ENCODE measurements around the gene SLC9B2.
"Not testable (repeated sequence)": the region's sequence is repeated elsewhere in the genome, so short reads cannot be mapped to it uniquely, and the experiment has no call there.

SLC9B2 gene

DNA sequence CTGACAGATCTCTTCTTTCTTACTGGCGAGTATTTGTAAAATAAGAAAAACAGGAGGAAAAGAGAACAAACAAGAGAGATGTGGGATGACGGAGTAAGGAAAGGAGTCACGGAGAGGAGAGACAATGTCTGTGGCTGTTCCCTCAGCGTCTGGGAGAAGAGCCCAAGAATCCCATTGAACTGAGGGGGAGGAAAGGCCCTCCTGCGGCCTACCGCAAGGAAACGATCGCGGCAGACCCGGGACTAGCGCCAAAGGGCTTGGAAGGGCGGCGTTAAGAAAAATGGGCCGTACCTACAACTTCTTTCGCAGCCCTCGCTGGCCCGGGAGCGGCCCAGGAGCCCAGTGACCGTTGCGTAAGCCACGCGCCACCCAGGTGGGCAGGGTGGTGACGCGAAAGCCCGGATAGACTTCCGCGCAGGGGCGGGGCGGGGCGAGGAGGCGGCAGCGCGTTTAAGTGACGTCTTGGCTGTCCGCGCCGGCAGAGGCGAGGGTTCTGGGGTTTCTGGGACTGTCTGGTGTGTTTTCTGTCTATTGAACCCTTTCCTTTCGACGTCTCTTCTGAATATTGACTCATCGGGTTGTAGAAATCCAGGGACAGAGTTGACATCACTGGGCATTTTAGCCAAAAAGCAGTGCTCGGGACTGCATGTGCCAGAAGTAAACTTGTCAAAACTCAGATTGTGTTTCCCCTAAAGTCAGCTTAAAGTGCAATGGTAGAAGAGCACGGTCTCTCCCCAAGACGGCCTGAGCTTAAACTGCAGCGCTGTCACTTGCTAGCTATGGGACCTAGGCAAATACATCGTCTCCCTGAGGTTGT lies 57.0 kb downstream of the SLC9B2 start, which contains the start of gene SLC9B1:
Gene SLC9B1 (minus strand): TSS at position 398 of the 817 bp plus-strand sequence. CDS start 27,994 bp downstream, outside the sequence.
- Mint-ChIP-seq H3K9me3 (no peaks in the 10 kb centered on the region), H3K27ac (peak within 1 kb of the TSS; percentile 98), H3K4me1 (ENCODE audit: low read depth) (peaks cover 18% of the 10 kb centered on the region), H3K36me3 (ENCODE audit: low read depth) (peaks cover 2% of the 10 kb centered on the region), H3K27me3 (ENCODE audit: low read depth) (no peaks in the 10 kb centered on the region), H3K4me3 (peak within 1 kb of the TSS; percentile 94)
- peak; percentile 95 for DNase-seq (ENCODE audit: low spot score)

- H3K4me1 Mint-ChIP-seq (ENCODE audit: low read depth) = peaks cover 19% of the 10 kb centered on the region
- H3K9me3 Mint-ChIP-seq = no peaks in the 10 kb centered on the region
- peak overlapping the region; percentile 94 for H3K4me3 Mint-ChIP-seq
- H3K27ac Mint-ChIP-seq = peak overlapping the region; percentile 98
- DNase-seq (ENCODE audit: low spot score) = no peak
- H3K27me3 Mint-ChIP-seq (ENCODE audit: low read depth) = no peaks in the 10 kb centered on the region
- peaks cover 2% of the 10 kb centered on the region for H3K36me3 Mint-ChIP-seq (ENCODE audit: low read depth)
Observed at GRCh38 chr4:103018391-103019307, 57.9 kb downstream of the SLC9B2 start.

DNA sequence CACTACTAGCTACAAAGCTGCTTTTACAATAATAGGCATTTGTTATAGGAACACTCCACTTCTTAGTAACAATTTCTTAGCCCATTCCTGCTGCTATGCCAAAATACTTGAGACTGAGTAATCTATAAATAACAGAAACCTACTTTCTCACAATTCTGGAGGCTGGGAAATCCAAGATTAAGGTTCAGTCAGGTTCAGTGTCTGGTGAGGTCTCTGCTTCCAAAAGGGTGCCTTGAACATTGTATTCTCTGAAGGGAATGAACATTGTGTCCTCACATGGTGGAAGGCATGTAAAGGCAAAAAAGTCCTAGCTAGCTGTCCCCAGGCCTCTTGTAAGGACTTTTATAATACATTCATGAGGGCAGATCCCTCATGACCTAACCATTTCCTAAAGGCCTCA lies 64.0 kb downstream of the SLC9B2 start:
- Mint-ChIP-seq H3K27me3 (ENCODE audit: low read depth) (no peaks in the 10 kb centered on the region), H3K27ac (no peak overlapping the region), H3K9me3 (no peaks in the 10 kb centered on the region), H3K4me1 (ENCODE audit: low read depth) (peaks cover 5% of the 10 kb centered on the region), H3K4me3 (no peak overlapping the region), H3K36me3 (ENCODE audit: low read depth) (no peaks in the 10 kb centered on the region)
- DNase-seq (ENCODE audit: low spot score) = no peak

DNA sequence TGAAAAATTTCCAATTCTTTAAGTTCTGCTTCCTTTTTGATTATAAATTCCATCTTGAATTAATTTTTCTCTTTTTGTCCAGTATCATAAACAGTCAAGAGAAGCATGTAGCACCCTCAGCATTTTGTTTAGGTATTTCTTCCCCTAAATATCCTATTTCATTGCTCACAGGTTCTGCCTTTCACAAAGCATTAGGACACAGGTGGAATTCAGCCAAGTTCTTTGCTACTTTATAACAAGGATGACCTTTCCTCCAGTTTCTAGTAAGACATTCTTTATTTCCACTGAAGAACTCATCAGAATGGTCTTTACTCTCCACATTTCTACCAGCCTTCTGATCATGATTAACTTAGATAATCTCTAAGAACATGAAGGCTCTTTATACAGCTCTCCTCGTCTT lies 64.5 kb downstream of the SLC9B2 start:
- Mint-ChIP-seq H3K4me3 (no peak overlapping the region), H3K4me1 (ENCODE audit: low read depth) (peaks cover 7% of the 10 kb centered on the region), H3K9me3 (no peaks in the 10 kb centered on the region), H3K36me3 (ENCODE audit: low read depth) (no peaks in the 10 kb centered on the region), H3K27me3 (ENCODE audit: low read depth) (no peaks in the 10 kb centered on the region), H3K27ac (no peak overlapping the region)
- no peak for DNase-seq (ENCODE audit: low spot score)

DNA sequence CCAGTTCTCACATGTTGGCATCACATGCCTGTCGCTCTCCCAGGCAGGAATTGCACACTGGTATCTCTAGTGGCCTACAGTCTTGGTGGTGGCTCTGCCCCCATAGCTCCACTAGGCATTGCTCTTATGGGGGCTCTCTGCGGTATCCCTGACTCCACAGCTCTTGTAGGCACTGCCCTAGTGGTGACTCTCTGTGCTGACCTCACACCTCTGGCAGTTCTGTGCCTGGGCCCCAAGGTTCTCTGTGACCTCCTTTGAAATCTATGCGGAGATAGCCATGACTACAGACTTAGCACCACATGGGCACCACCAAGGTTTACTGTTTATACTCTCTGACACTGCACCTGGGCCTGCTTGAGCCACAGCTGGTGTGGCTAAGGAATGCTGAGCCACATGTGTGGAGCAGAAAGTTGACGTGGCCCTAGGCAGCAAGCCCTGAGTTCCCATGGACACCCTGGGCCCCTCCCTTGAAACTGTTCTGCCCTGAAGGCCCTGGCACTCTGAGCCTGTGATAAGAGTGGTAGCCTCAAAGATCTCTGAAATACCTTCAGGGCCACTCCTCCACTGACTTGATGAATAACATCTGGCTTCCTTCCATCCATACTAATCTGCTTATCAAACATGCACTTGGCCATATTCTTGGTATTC lies 65.1 kb downstream of the SLC9B2 start:
- H3K9me3 Mint-ChIP-seq = no peaks in the 10 kb centered on the region
- H3K27me3 Mint-ChIP-seq (ENCODE audit: low read depth) = no peaks in the 10 kb centered on the region
- no peak overlapping the region for H3K27ac Mint-ChIP-seq
- H3K36me3 Mint-ChIP-seq (ENCODE audit: low read depth) = no peaks in the 10 kb centered on the region
- H3K4me3 Mint-ChIP-seq = no peak overlapping the region
- peaks cover 7% of the 10 kb centered on the region for H3K4me1 Mint-ChIP-seq (ENCODE audit: low read depth)
- DNase-seq (ENCODE audit: low spot score) = no peak

DNA sequence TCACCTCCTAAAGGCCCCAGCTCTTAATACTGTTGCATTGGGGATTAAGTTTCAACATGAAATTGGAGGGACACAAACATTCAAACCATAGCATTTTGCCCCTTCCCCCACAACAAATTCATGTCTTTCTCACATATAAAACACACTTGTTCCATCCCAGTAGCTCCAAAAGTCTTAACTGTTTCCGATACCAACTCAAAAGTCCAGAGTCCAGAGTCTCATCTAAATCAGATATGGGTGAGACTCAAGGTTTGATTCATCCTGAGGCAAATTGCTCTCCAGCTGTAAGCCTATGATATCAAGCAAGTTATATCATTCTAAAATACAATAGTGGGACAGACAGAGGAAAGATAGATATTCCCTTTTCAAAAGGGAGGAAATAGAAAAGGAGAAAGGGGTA lies 65.8 kb downstream of the SLC9B2 start:
- Mint-ChIP-seq H3K4me3 (no peak overlapping the region), H3K9me3 (no peaks in the 10 kb centered on the region)

DNA sequence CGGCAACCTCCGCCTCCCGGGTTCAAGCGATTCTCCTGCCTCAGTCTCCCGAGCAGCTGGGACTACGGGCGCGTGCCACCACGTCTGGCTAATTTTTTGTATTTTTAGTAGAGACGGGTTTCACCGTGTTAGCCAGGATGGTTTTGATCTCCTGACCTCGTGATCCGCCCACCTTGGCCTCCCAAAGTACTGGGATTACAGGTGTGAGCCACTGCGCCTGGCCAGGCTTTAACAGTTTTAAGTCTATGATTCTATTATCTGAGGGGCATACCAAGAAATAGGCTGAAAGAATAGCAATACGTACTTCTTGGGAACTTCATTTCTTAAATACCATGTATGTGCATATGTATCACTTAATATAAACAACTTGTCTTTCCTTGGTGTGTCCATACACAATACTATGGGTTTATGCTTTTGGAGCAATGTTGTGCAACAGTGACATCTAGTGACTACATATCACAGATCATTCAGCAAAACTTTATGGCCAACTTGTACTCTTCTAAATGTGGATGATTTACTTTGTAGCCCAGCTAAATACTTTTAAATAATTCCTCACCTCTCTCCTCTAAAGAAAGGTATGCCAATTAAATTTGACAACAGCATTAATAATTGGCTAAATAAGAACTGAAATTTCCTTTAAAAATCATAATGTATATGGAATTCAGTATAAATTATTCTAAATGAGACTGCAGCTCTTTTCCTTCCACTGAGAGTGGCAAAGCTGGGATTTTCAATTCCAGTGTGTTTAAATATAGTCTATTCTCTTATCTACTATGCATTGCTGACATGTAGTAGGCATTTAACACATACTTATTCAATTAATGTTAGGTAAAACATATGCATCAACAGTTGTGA lies 67.5 kb downstream of the SLC9B2 start:
- Mint-ChIP-seq H3K9me3 (no peaks in the 10 kb centered on the region), H3K27me3 (ENCODE audit: low read depth) (peaks cover 10% of the 10 kb centered on the region), H3K27ac (no peak overlapping the region), H3K4me3 (no peak overlapping the region), H3K36me3 (ENCODE audit: low read depth) (no peaks in the 10 kb centered on the region), H3K4me1 (ENCODE audit: low read depth) (peaks cover 7% of the 10 kb centered on the region)
- DNase-seq (ENCODE audit: low spot score) = no peak

More for the DNA sequence above, 65.8 kb downstream of the SLC9B2 start:
- Mint-ChIP-seq H3K27me3 (ENCODE audit: low read depth) (peaks cover 2% of the 10 kb centered on the region), H3K27ac (no peak overlapping the region), H3K4me1 (ENCODE audit: low read depth) (peaks cover 7% of the 10 kb centered on the region), H3K36me3 (ENCODE audit: low read depth) (no peaks in the 10 kb centered on the region)
- DNase-seq (ENCODE audit: low spot score) = no peak

GRCh38 chr4:103002551-103002950 lies 74.0 kb downstream of the SLC9B2 start:
- Mint-ChIP-seq H3K4me3 (no peak overlapping the region), H3K9me3 (peaks cover 32% of the 10 kb centered on the region), H3K27me3 (ENCODE audit: low read depth) (peaks cover 10% of the 10 kb centered on the region), H3K27ac (no peak overlapping the region), H3K4me1 (ENCODE audit: low read depth) (peaks cover 2% of the 10 kb centered on the region), H3K36me3 (ENCODE audit: low read depth) (peaks cover 9% of the 10 kb centered on the region)
- DNase-seq (ENCODE audit: low spot score) = no peak

DNA sequence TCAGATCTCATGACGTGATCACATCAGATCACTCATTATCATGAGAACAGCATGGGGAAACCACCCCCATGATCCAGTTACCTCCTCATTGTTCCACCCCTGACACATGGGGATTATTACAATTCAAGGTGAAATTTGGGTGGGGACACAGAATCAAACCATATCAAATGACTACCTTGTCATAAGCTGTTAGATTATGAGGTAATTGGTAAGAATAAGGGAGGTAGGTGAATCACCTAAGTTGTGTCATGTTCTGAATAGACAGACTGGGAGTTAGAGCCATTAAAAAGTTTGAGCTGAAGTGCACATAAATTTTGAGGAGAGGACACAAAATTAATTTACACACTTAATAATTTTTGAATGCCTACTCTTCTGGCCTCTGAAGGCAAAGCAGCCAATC lies 81.8 kb downstream of the SLC9B2 start:
- peaks cover 11% of the 10 kb centered on the region for H3K36me3 Mint-ChIP-seq (ENCODE audit: low read depth)
- H3K9me3 Mint-ChIP-seq = peaks cover 31% of the 10 kb centered on the region
- H3K4me1 Mint-ChIP-seq (ENCODE audit: low read depth) = peaks cover 3% of the 10 kb centered on the region
- H3K27me3 Mint-ChIP-seq (ENCODE audit: low read depth) = no peaks in the 10 kb centered on the region
- H3K4me3 Mint-ChIP-seq = no peak overlapping the region
- no peak for DNase-seq (ENCODE audit: low spot score)
- H3K27ac Mint-ChIP-seq = no peak overlapping the region

DNA sequence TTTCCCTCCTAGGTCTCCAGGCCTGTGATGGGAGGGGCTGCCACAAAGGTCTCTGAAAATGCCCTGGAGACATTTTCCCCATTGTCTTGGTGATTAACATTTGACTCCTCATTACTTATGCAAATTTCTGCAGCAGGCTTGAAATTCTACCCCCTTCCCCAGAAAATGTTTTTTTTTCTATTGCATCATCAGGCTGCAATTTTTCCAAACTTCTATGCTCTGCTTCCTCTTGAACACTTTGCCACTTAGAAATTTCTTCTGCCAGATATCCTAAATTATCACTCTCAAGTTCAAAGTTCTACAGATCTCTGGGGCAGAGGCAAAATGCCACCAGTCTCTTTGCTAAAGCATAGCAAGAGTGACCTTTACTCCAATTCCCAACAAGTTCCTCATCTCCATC lies 82.6 kb downstream of the SLC9B2 start:
- Mint-ChIP-seq H3K36me3 (ENCODE audit: low read depth) (peaks cover 11% of the 10 kb centered on the region), H3K9me3 (peaks cover 25% of the 10 kb centered on the region)
- not testable (repeated sequence) for H3K27ac Mint-ChIP-seq; H3K27me3 Mint-ChIP-seq (ENCODE audit: low read depth); H3K4me3 Mint-ChIP-seq; DNase-seq (ENCODE audit: low spot score); H3K4me1 Mint-ChIP-seq (ENCODE audit: low read depth)

- H3K4me3 Mint-ChIP-seq = peak overlapping the region; percentile 46
- H3K9me3 Mint-ChIP-seq = peaks cover 18% of the 10 kb centered on the region
- H3K27me3 Mint-ChIP-seq (ENCODE audit: low read depth) = no peaks in the 10 kb centered on the region
- no peak for DNase-seq (ENCODE audit: low spot score)
- H3K36me3 Mint-ChIP-seq (ENCODE audit: low read depth) = peaks cover 13% of the 10 kb centered on the region
- H3K4me1 Mint-ChIP-seq (ENCODE audit: low read depth) = peaks cover 37% of the 10 kb centered on the region
- peak overlapping the region; percentile 73 for H3K27ac Mint-ChIP-seq
Observed at GRCh38 chr4:102988429-102989020, 88.0 kb downstream of the SLC9B2 start.

- no peak for DNase-seq (ENCODE audit: low spot score)
- no peak overlapping the region for H3K27ac Mint-ChIP-seq
- peaks cover 3% of the 10 kb centered on the region for H3K36me3 Mint-ChIP-seq (ENCODE audit: low read depth)
- no peak overlapping the region for H3K4me3 Mint-ChIP-seq
- H3K9me3 Mint-ChIP-seq = peaks cover 10% of the 10 kb centered on the region
- H3K4me1 Mint-ChIP-seq (ENCODE audit: low read depth) = peaks cover 13% of the 10 kb centered on the region
- peaks cover 4% of the 10 kb centered on the region for H3K27me3 Mint-ChIP-seq (ENCODE audit: low read depth)
Observed at GRCh38 chr4:102981005-102981404, 95.6 kb downstream of the SLC9B2 start.

Data from T-helper 2 cell treated with Interferon-gamma antibody and Interleukin-4, amounts not matched to agents 5 μg/mL and 100 μg/mL, for 36 hours (primary cell).